ENCODE data around the gene SHC4. TPM values are rescaled to one million over a fixed set of nuclear protein-coding genes. Genes with fewer than 3 reads are reported as not detected.

SHC4 gene
- total RNA-seq, 1 donor = 0.72 TPM

- Histone ChIP-seq H3K27ac (ENCODE audit: low read depth, low read length) (no peak overlapping the region), H3K4me1 (ENCODE audit: insufficient read depth, low read length) (no peaks in the 10 kb centered on the region), H3K79me2 (ENCODE audit: insufficient read depth, low read length) (no peaks in the 10 kb centered on the region), H2AFZ (ENCODE audit: low read length) (no peak overlapping the region), H3K36me3 (ENCODE audit: insufficient read depth, low read length) (peaks cover 38% of the 10 kb centered on the region), H3K27me3 (ENCODE audit: insufficient read depth, low read length) (no peaks in the 10 kb centered on the region), H4K20me1 (ENCODE audit: insufficient read depth, low read length) (no peaks in the 10 kb centered on the region), H3K4me3 (ENCODE audit: insufficient read depth, low read length) (no peak overlapping the region), H3K9me3 (ENCODE audit: low read depth, low read length) (no peaks in the 10 kb centered on the region), H3K4me2 (ENCODE audit: insufficient read depth, low read length) (no peak overlapping the region)
- TF ChIP-seq, protein P1, sequence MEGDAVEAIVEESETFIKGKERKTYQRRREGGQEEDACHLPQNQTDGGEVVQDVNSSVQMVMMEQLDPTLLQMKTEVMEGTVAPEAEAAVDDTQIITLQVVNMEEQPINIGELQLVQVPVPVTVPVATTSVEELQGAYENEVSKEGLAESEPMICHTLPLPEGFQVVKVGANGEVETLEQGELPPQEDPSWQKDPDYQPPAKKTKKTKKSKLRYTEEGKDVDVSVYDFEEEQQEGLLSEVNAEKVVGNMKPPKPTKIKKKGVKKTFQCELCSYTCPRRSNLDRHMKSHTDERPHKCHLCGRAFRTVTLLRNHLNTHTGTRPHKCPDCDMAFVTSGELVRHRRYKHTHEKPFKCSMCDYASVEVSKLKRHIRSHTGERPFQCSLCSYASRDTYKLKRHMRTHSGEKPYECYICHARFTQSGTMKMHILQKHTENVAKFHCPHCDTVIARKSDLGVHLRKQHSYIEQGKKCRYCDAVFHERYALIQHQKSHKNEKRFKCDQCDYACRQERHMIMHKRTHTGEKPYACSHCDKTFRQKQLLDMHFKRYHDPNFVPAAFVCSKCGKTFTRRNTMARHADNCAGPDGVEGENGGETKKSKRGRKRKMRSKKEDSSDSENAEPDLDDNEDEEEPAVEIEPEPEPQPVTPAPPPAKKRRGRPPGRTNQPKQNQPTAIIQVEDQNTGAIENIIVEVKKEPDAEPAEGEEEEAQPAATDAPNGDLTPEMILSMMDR (IDR thresholded peaks at IDR 0.05; ENCODE audit: extremely low read depth, low read depth, low read length) = no peak
- DNase-seq (ENCODE audit: insufficient read length, low spot score, missing footprints) = no peak
These were observed 28.8 kb upstream of the SHC4 start for GRCh38 chr15:48992545-48992944.

DNA sequence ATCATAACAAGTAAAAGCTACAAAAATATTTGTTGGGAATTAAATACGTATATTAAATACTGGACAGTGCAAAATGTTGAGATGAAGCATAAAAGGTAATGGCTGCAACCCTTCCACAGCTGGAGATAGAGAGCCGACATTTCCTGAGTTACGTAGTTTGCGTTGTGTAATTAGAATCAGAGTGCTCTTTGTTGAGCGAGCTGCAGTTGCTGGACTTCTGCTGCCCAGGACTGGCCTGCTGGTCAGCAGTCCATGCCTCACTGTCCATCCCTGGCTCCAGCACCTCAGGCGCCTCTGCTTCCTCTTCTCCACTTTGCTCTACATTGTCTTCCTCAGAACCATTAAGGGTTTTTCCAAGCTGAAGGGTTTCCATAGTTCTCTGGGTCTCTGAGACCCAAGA, 28.4 kb upstream of the SHC4 start:
- Histone ChIP-seq H3K27ac (ENCODE audit: low read depth, low read length) (no peak overlapping the region), H3K4me3 (ENCODE audit: insufficient read depth, low read length) (no peak overlapping the region), H3K4me1 (ENCODE audit: insufficient read depth, low read length) (no peaks in the 10 kb centered on the region), H4K20me1 (ENCODE audit: insufficient read depth, low read length) (no peaks in the 10 kb centered on the region), H3K27me3 (ENCODE audit: insufficient read depth, low read length) (no peaks in the 10 kb centered on the region), H3K9me3 (ENCODE audit: low read depth, low read length) (no peaks in the 10 kb centered on the region), H3K36me3 (ENCODE audit: insufficient read depth, low read length) (peaks cover 36% of the 10 kb centered on the region), H3K79me2 (ENCODE audit: insufficient read depth, low read length) (no peaks in the 10 kb centered on the region), H2AFZ (ENCODE audit: low read length) (no peak overlapping the region), H3K4me2 (ENCODE audit: insufficient read depth, low read length) (no peak overlapping the region)
- TF ChIP-seq, protein P1 (IDR thresholded peaks at IDR 0.05; ENCODE audit: extremely low read depth, low read depth, low read length) = no peak
- DNase-seq (ENCODE audit: insufficient read length, low spot score, missing footprints) = no peak

DNA sequence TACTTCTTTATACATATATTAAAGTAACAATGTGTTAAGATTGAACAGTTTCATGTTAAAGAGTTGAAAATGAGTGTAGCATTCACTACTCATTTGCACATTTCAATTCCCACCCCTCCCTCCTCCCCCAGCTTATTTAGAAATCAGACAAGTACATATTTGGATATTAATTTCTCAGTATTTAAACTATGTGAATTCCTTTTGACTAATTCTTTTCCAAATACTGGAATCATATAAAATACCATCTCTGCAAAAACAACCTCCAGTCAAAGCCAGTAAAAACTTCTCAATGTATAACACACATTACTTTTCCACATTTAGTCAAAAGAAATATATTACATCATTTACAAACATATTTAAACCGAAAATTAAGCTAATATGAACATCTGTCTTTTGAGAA, 25.5 kb upstream of the SHC4 start:
- no peak for DNase-seq (ENCODE audit: insufficient read length, low spot score, missing footprints)
- Histone ChIP-seq H3K9me3 (ENCODE audit: low read depth, low read length) (no peaks in the 10 kb centered on the region), H3K4me1 (ENCODE audit: insufficient read depth, low read length) (peaks cover 13% of the 10 kb centered on the region), H3K36me3 (ENCODE audit: insufficient read depth, low read length) (peaks cover 21% of the 10 kb centered on the region), H3K4me3 (ENCODE audit: insufficient read depth, low read length) (no peak overlapping the region), H3K79me2 (ENCODE audit: insufficient read depth, low read length) (no peaks in the 10 kb centered on the region), H2AFZ (ENCODE audit: low read length) (no peak overlapping the region), H3K27me3 (ENCODE audit: insufficient read depth, low read length) (no peaks in the 10 kb centered on the region), H3K4me2 (ENCODE audit: insufficient read depth, low read length) (no peak overlapping the region), H4K20me1 (ENCODE audit: insufficient read depth, low read length) (no peaks in the 10 kb centered on the region), H3K27ac (ENCODE audit: low read depth, low read length) (no peak overlapping the region)
- TF ChIP-seq, protein P1 (IDR thresholded peaks at IDR 0.05; ENCODE audit: extremely low read depth, low read depth, low read length) = no peak

- DNase-seq (ENCODE audit: insufficient read length, low spot score, missing footprints) = no peak
- TF ChIP-seq, protein P1 (IDR thresholded peaks at IDR 0.05; ENCODE audit: extremely low read depth, low read depth, low read length) = no peak
- peaks cover 15% of the 10 kb centered on the region for H3K36me3 ChIP-seq (ENCODE audit: insufficient read depth, low read length)
- peaks cover 14% of the 10 kb centered on the region for H3K4me1 ChIP-seq (ENCODE audit: insufficient read depth, low read length)
- no peaks in the 10 kb centered on the region for H3K9me3 ChIP-seq (ENCODE audit: low read depth, low read length)
- H3K27ac ChIP-seq (ENCODE audit: low read depth, low read length) = no peak overlapping the region
- H4K20me1 ChIP-seq (ENCODE audit: insufficient read depth, low read length) = no peaks in the 10 kb centered on the region
- no peak overlapping the region for H2AFZ ChIP-seq (ENCODE audit: low read length)
- no peaks in the 10 kb centered on the region for H3K79me2 ChIP-seq (ENCODE audit: insufficient read depth, low read length)
- H3K27me3 ChIP-seq (ENCODE audit: insufficient read depth, low read length) = no peaks in the 10 kb centered on the region
- no peak overlapping the region for H3K4me3 ChIP-seq (ENCODE audit: insufficient read depth, low read length)
- H3K4me2 ChIP-seq (ENCODE audit: insufficient read depth, low read length) = no peak overlapping the region
These were observed 23.4 kb upstream of the SHC4 start for GRCh38 chr15:48987142-48987541.

Measured in osteoblast (primary cell).